Muscle layer of duodenum (tissue), 2 donors: Measurements from ENCODE around the gene ANKRD40CL.
"Not testable (repeated sequence)": the region's sequence is repeated elsewhere in the genome, so short reads cannot be mapped to it uniquely, and the experiment has no call there.

ENCODE experiments used
- H3K27ac ChIP-seq: one replicate; pipeline ENCODE4 v1.7.0; 2013; ENCODE audit warnings: mild to moderate bottlenecking, low read length
- H3K27me3 ChIP-seq: one replicate; pipeline ENCODE4 v1.7.0; 2013; ENCODE audit warnings: low read depth, mild to moderate bottlenecking, control low read depth, low read length
- H3K36me3 ChIP-seq, 2 donors: one replicate each; pipeline ENCODE4 v1.7.0; 2013; ENCODE audit warnings: low read length in 2 of 2, control low read depth in 1 of 2, mild to moderate bottlenecking in 1 of 2; ENCODE audit not compliant: insufficient read depth in 2 of 2, control insufficient read depth in 1 of 2
- H3K4me1 ChIP-seq, 2 donors: one replicate each; pipeline ENCODE4 v1.7.0; 2013; ENCODE audit warnings: low read length in 2 of 2, mild to moderate bottlenecking in 2 of 2, control low read depth in 1 of 2, moderate library complexity in 1 of 2; ENCODE audit not compliant: insufficient read depth in 2 of 2, control insufficient read depth in 1 of 2
- H3K4me3 ChIP-seq, 2 donors: one replicate each; pipeline ENCODE4 v1.7.0; 2013; ENCODE audit warnings: low read length in 2 of 2, low read depth in 1 of 2, mild to moderate bottlenecking in 1 of 2
- H3K9me3 ChIP-seq, 2 donors: one replicate each; pipeline ENCODE4 v1.7.0; 2013; ENCODE audit warnings: low read length in 2 of 2, control low read depth in 1 of 2, mild to moderate bottlenecking in 1 of 2; ENCODE audit not compliant: control insufficient read depth in 1 of 2
- donor health status: healthy.

Gene ANKRD40CL, protein sequence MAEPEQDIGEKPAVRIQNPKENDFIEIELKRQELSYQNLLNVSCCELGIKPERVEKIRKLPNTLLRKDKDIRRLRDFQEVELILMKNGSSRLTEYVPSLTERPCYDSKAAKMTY

DNA sequence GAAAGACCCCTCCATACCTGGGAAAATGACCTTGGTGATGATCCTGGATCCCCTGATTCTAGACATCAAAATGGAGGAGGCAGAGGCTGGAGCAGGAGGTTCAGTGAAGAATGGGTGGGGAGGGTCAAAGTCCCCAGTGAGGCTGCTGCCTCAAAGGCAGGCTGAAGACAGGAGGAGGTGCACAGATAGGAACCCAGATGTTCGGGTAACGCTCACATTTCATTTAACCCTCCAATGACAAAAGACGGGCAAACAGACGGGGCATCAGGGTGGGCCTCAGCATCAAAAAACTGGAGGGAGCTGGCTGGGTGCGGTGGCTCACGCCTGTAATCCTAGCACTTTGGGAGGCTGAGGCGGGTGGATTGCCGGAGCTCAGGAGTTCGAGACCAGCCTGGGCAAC lies at the start of gene ANKRD40CL:
Gene ANKRD40CL (minus strand): TSS at position 73 of the 400 bp plus-strand sequence. CDS start 605 bp downstream, outside the sequence.
- peak within 1 kb of the TSS; percentile 80 for H3K27ac ChIP-seq

DNA sequence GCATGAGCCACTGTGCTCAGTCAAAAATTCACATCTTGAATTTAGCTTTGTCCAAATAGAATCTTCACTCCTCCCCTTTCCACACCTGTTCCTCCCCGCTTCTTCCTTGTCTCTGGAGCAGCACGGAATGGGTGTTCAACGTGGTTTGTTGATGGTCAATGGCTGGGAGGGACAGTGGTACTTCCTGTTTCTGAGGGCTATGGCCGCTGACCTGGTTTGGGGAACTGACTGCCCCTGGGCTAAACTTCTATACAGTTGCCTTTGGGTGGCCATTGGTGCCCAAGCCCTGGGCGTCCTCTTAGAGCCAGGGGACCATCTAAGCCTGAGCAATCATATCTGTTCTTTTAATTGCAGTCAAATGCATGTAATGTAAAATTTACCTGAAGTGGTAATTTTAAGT lies 49.0 kb upstream of the ANKRD40CL start:
- Histone ChIP-seq H3K27me3 (no peaks in the 10 kb centered on the region), H3K4me3 (no peak overlapping the region), H3K4me1 (peaks cover 0 to 8% of the 10 kb centered on the region in 2 donors), H3K27ac (no peak overlapping the region), H3K36me3 (no peaks in the 10 kb centered on the region), H3K9me3 (no peaks in the 10 kb centered on the region)

More for the DNA sequence above, at the start of gene ANKRD40CL:
- no peaks in the 10 kb centered on the region for H3K27me3 ChIP-seq
- H3K4me3 ChIP-seq, result peak within 1 kb of the TSS in 1 of 2 donors; percentile 56
- no peaks in the 10 kb centered on the region for H3K36me3 ChIP-seq
- H3K4me1 ChIP-seq, result peaks cover 24 to 31% of the 10 kb centered on the region in 2 donors
- H3K9me3 ChIP-seq, result no peaks in the 10 kb centered on the region

DNA sequence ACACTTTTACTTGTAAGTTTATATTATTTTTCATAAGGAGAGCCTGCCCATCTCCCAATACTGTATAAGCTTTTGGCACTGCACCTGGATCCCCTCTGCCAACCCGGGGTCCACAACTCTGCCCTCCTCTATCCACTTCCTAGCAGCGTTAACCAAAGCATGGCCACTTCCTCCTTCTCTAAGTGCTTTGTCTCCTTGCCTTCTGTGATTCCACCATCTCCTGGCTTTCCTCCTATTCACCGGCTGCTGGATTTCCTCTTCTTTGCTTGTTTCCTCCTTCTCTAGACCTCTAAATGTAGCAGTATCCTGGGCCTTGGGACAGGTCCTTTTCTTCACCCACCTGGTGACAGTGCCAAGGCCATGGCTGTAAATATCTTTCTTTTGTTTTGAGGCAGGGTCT lies 48.1 kb upstream of the ANKRD40CL start:
- Histone ChIP-seq H3K4me3 (no peak overlapping the region), H3K4me1 (peaks cover 0 to 8% of the 10 kb centered on the region in 2 donors), H3K36me3 (no peaks in the 10 kb centered on the region), H3K9me3 (no peaks in the 10 kb centered on the region), H3K27ac (no peak overlapping the region), H3K27me3 (no peaks in the 10 kb centered on the region)

DNA sequence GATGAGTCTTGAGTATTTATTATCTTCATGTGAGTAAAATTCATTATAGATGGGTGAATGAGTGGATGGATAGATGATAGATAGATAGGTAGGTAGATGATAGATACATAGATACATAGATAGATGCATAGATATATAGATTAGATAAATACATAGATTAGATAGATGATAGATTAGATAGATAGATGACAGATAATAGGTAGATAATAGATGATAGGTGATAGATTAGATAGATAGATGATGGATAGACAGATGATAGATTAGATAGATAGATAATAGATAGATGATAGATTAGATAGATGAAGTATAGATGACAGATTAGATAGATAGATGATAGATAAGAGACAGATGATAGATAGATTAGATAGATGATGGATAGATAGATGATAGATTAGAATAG lies 46.3 kb upstream of the ANKRD40CL start:
- no peaks in the 10 kb centered on the region for H3K27me3 ChIP-seq
- H3K36me3 ChIP-seq, result no peaks in the 10 kb centered on the region
- H3K9me3 ChIP-seq, result no peaks in the 10 kb centered on the region
- peaks cover 0 to 8% of the 10 kb centered on the region in 2 donors for H3K4me1 ChIP-seq
- H3K4me3 ChIP-seq, result no peak overlapping the region
- H3K27ac ChIP-seq, result no peak overlapping the region

DNA sequence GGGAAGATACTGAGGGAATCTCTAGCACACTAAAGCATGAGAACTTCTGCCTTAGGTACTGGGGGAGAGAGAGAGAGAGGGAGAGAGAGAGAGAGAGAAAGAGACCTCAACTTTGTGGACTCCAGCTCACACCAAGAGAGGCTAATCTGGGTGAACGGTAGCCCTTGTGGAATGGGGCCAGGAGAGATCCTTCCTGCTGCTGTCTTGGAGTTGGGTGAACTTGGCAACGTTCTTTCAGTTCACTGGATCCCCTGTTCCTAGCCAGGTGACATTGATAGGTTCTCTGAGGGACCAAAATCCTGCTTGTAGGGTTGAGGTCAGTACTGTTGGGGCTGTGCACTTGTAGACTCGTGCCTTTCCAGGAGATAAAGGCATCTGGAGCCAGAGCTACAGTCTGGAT lies 41.6 kb upstream of the ANKRD40CL start:
- Histone ChIP-seq H3K9me3 (no peaks in the 10 kb centered on the region), H3K4me1 (peaks cover 0 to 4% of the 10 kb centered on the region in 2 donors), H3K27ac (no peak overlapping the region), H3K27me3 (no peaks in the 10 kb centered on the region), H3K4me3 (no peak overlapping the region), H3K36me3 (no peaks in the 10 kb centered on the region)

DNA sequence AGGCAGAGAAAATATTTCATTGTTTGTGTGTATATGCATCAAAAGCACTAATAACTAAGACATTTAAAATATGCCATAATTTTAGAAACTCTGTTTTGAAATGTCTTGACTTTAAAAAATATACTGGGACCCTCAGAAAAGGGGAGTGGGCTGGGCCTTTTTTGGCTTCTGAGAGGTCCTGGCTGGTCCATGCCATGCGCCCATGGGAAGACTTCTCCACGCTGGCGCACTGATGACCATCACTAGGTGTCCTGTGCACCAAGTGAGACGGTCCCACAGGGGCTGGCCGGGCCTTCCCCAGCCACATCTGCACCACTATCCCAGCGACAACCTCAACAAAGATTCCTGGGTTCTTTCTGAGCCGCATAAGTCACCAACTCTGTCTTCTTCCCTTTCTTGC lies 41.1 kb upstream of the ANKRD40CL start:
- H3K4me1 ChIP-seq, result peaks cover 0 to 4% of the 10 kb centered on the region in 2 donors
- H3K4me3 ChIP-seq, result no peak overlapping the region
- no peaks in the 10 kb centered on the region for H3K27me3 ChIP-seq
- no peak overlapping the region for H3K27ac ChIP-seq
- H3K36me3 ChIP-seq, result no peaks in the 10 kb centered on the region
- no peaks in the 10 kb centered on the region for H3K9me3 ChIP-seq

DNA sequence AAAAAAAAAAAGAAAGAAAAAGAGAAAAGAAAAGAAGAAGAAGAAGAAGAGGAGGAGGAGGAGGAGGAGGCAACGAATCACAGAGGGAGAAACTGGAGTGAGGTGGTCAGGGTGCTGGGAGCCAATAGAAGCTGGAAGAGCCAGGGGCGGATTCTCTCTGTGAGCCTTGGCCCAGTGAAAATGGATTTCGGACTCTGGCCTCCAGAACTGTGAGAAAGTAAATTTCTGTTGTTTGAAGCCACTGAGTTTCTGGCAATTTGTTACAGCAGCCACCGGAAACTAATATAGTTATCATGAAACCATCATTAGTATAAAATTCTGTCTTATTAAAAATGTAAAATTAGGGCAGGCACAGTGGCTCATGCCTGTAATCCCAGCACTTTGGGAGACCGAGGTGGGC lies 40.4 kb upstream of the ANKRD40CL start:
- no peaks in the 10 kb centered on the region for H3K27me3 ChIP-seq
- H3K27ac ChIP-seq, result no peak overlapping the region
- H3K9me3 ChIP-seq, result no peaks in the 10 kb centered on the region
- peaks cover 0 to 4% of the 10 kb centered on the region in 2 donors for H3K4me1 ChIP-seq
- H3K4me3 ChIP-seq, result no peak overlapping the region
- no peaks in the 10 kb centered on the region for H3K36me3 ChIP-seq

DNA sequence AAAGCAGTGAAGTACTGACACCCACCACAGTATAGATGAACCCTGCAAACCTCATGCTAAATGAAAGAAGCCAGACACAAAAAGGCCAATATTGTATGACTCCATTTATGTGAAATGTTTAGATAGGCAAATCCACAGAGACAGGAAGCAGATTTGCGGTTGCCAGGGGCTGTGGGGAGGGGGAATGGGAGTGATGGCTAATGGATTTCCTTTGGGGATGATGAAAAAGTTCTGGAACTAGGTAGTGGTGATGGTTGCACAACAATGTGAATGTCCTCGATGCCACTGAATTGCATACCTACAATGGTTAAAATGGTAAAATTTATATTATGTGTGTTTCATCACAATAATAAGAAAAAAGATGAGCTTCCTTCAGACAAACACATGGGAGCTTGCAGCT lies 39.7 kb upstream of the ANKRD40CL start:
- no peaks in the 10 kb centered on the region for H3K27me3 ChIP-seq
- no peaks in the 10 kb centered on the region for H3K9me3 ChIP-seq
- H3K27ac ChIP-seq, result no peak overlapping the region
- H3K4me1 ChIP-seq, result peaks cover 0 to 4% of the 10 kb centered on the region in 2 donors
- no peak overlapping the region for H3K4me3 ChIP-seq
- no peaks in the 10 kb centered on the region for H3K36me3 ChIP-seq

DNA sequence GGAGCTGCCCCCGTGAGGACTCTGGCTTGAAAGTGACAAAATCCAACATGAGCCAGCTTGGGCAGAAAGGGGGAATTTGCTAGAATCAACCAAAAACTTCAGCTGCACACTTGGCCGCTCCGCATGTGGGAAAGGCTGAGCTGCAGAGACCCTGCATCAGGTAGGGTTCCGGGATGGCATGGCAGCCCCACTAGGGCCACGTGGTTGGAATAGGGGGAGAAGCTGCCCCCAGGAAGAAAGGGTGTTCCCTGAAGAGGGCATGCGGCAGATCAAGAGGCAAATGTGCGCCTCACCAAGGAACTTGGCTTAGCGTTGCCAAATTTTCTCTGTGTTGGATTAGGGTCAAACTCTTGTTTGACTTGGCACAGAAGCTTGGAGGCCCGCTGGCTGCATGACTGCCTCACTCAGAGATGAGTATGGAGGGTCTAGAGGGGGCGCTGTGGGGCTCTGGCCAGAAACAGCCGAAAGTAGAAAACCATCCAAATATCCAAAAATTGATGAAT lies 38.9 kb upstream of the ANKRD40CL start:
- Histone ChIP-seq H3K27ac (no peak overlapping the region), H3K36me3 (no peaks in the 10 kb centered on the region), H3K4me1 (peaks cover 0 to 4% of the 10 kb centered on the region in 2 donors), H3K27me3 (no peaks in the 10 kb centered on the region), H3K4me3 (no peak overlapping the region), H3K9me3 (no peaks in the 10 kb centered on the region)

DNA sequence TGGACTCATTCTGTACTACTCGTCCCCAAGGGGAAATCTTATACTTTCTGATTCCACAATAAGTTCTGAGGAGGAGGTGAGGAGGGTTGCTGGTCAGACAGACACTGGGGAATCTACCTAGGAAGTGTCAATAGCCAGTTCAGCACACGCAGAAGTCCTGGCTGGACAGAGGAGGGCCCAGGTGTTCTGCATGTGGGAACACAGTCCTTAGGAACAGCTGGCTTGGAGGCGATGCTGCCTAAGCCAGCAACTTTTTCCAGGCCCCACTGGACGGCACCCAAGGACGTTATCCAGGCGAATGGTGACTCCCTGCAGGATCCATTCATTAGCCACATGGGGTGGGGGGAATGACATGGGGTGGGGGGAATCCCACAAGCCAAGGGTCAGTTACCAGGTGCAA lies 38.2 kb upstream of the ANKRD40CL start:
- no peak overlapping the region for H3K4me3 ChIP-seq
- H3K27ac ChIP-seq, result no peak overlapping the region

DNA sequence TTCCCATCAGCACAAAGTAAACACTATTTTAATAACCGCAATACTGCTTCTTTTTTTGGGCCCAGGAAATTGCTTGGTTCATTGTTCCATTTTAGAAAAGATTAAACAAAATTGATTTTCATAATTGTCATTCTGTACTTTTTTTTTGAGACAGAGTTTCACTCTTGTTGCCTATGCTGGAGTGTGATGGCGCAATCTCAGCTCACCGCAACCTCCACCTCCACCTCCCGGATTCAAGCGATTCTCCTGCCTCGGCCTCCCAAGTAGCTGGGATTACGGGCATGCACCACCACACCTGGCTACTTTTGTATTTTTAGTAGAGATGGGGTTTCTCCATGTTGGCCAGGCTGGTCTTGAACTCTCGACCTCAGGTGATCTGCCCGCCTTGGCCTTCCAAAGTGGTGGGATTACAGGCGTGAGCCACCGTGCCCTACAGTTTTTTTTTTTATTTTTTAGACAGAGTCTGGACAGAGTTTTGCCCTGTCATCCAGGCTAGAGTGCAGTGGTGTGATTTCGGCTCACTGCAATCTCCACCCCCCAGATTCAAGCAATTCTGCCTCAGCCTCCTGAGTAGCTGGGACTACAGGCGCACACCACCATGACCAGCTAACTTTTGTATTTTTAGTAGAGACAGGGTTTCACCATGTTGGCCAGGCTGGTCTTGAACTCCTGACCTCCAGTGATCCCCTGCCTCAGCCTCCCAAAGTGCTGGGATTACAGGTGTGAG lies 37.6 kb upstream of the ANKRD40CL start:
- H3K27me3 ChIP-seq, H3K4me1 ChIP-seq, H3K36me3 ChIP-seq, H3K9me3 ChIP-seq, H3K4me3 ChIP-seq, H3K27ac ChIP-seq: not testable (repeated sequence)

More for the DNA sequence above, 38.2 kb upstream of the ANKRD40CL start:
- Histone ChIP-seq H3K36me3 (no peaks in the 10 kb centered on the region), H3K9me3 (no peaks in the 10 kb centered on the region), H3K27me3 (no peaks in the 10 kb centered on the region), H3K4me1 (peaks cover 0 to 4% of the 10 kb centered on the region in 2 donors)
